Central memory CD8-positive, alpha-beta T cell (primary cell): Measurements from ENCODE around the gene NTRK3.

Experiments used
- ATAC-seq: fragments of 150-1000 bp; cut with Tn5 transposase; replicated peaks from 2 replicates; pipeline ENCODE4 v1.10.0; 2022; ENCODE audit warnings: mild to moderate bottlenecking, moderate FRiP score, moderate number of reproducible peaks; ENCODE audit not compliant: poor library complexity, severe bottlenecking; ENCODE audit errors: extremely low read depth
- DNase-seq, 2 donors: peaks; one replicate each; pipeline ENCODE4 v3.0.0; 2021; ENCODE audit warnings: low spot score in 2 of 2
- H3K27ac Mint-ChIP-seq: one replicate; pipeline ENCODE4 v1.8.0; 2022; ENCODE audit warnings: low read depth, mild to moderate bottlenecking, moderate library complexity, mixed read lengths
- H3K27me3 Mint-ChIP-seq: one replicate; pipeline ENCODE4 v1.8.0; 2022; ENCODE audit warnings: mixed read lengths
- H3K36me3 Mint-ChIP-seq: one replicate; pipeline ENCODE4 v1.8.0; 2022; ENCODE audit warnings: mild to moderate bottlenecking, moderate library complexity, mixed read lengths; ENCODE audit not compliant: insufficient read depth
- H3K4me1 Mint-ChIP-seq: one replicate; pipeline ENCODE4 v1.8.0; 2022; ENCODE audit warnings: mixed read lengths
- H3K4me3 Mint-ChIP-seq: one replicate; pipeline ENCODE4 v1.8.0; 2022; ENCODE audit warnings: mild to moderate bottlenecking, moderate library complexity, mixed read lengths
- H3K9me3 Mint-ChIP-seq: one replicate; pipeline ENCODE4 v1.8.0; 2022; ENCODE audit warnings: mixed read lengths

The NTRK3 gene

GRCh38 chr15:88215066-88215648 is 41.4 kb downstream of the NTRK3 start:
- Mint-ChIP-seq H3K4me1 (no peaks in the 10 kb centered on the region), H3K27ac (no peak overlapping the region), H3K9me3 (no peaks in the 10 kb centered on the region), H3K4me3 (no peak overlapping the region), H3K36me3 (no peaks in the 10 kb centered on the region), H3K27me3 (no peaks in the 10 kb centered on the region)
- ATAC-seq (no peak), DNase-seq (no peak)

GRCh38 chr15:88209111-88209510 is 47.4 kb downstream of the NTRK3 start:
- H3K4me1 Mint-ChIP-seq = no peaks in the 10 kb centered on the region
- H3K27me3 Mint-ChIP-seq = peaks cover 13% of the 10 kb centered on the region
- no peak overlapping the region for H3K4me3 Mint-ChIP-seq
- ATAC-seq (no peak), DNase-seq (no peak)
- H3K27ac Mint-ChIP-seq = no peak overlapping the region
- H3K9me3 Mint-ChIP-seq = no peaks in the 10 kb centered on the region
- H3K36me3 Mint-ChIP-seq = no peaks in the 10 kb centered on the region

GRCh38 chr15:88208396-88208795 is 48.1 kb downstream of the NTRK3 start:
- ATAC-seq = no peak

GRCh38 chr15:88207565-88207964 is 49.0 kb downstream of the NTRK3 start:
- H3K4me1 Mint-ChIP-seq = no peaks in the 10 kb centered on the region
- no peaks in the 10 kb centered on the region for H3K36me3 Mint-ChIP-seq
- H3K9me3 Mint-ChIP-seq = no peaks in the 10 kb centered on the region
- DNase-seq (no peak), ATAC-seq (no peak)
- peaks cover 28% of the 10 kb centered on the region for H3K27me3 Mint-ChIP-seq
- no peak overlapping the region for H3K4me3 Mint-ChIP-seq
- H3K27ac Mint-ChIP-seq = no peak overlapping the region

More at GRCh38 chr15:88208396-88208795, 48.1 kb downstream of the NTRK3 start:
- no peak overlapping the region for H3K27ac Mint-ChIP-seq
- no peak overlapping the region for H3K4me3 Mint-ChIP-seq
- H3K36me3 Mint-ChIP-seq = no peaks in the 10 kb centered on the region
- no peak for DNase-seq
- H3K27me3 Mint-ChIP-seq = peaks cover 20% of the 10 kb centered on the region
- H3K4me1 Mint-ChIP-seq = no peaks in the 10 kb centered on the region
- H3K9me3 Mint-ChIP-seq = no peaks in the 10 kb centered on the region

- no peaks in the 10 kb centered on the region for H3K4me1 Mint-ChIP-seq
- peaks cover 42% of the 10 kb centered on the region for H3K27me3 Mint-ChIP-seq
- H3K4me3 Mint-ChIP-seq = no peak overlapping the region
- DNase-seq (no peak), ATAC-seq (no peak)
- no peaks in the 10 kb centered on the region for H3K9me3 Mint-ChIP-seq
- H3K27ac Mint-ChIP-seq = no peak overlapping the region
- H3K36me3 Mint-ChIP-seq = peaks cover 2% of the 10 kb centered on the region
These were observed 52.0 kb downstream of the NTRK3 start for GRCh38 chr15:88204584-88204983.

- DNase-seq (no peak), ATAC-seq (no peak)
- peaks cover 2% of the 10 kb centered on the region for H3K36me3 Mint-ChIP-seq
- no peaks in the 10 kb centered on the region for H3K9me3 Mint-ChIP-seq
- H3K4me1 Mint-ChIP-seq = no peaks in the 10 kb centered on the region
- H3K4me3 Mint-ChIP-seq = no peak overlapping the region
- peaks cover 42% of the 10 kb centered on the region for H3K27me3 Mint-ChIP-seq
- no peak overlapping the region for H3K27ac Mint-ChIP-seq
These were observed 54.3 kb downstream of the NTRK3 start for GRCh38 chr15:88202231-88202630.

GRCh38 chr15:88201207-88201606 is 55.3 kb downstream of the NTRK3 start:
- H3K36me3 Mint-ChIP-seq = peaks cover 2% of the 10 kb centered on the region
- H3K27ac Mint-ChIP-seq = no peak overlapping the region
- no peaks in the 10 kb centered on the region for H3K4me1 Mint-ChIP-seq
- no peaks in the 10 kb centered on the region for H3K9me3 Mint-ChIP-seq
- H3K27me3 Mint-ChIP-seq = peaks cover 42% of the 10 kb centered on the region
- no peak overlapping the region for H3K4me3 Mint-ChIP-seq
- ATAC-seq (no peak), DNase-seq (no peak)

GRCh38 chr15:88196961-88197360 is 59.6 kb downstream of the NTRK3 start:
- peaks cover 38% of the 10 kb centered on the region for H3K27me3 Mint-ChIP-seq
- H3K9me3 Mint-ChIP-seq = no peaks in the 10 kb centered on the region
- no peaks in the 10 kb centered on the region for H3K4me1 Mint-ChIP-seq
- peaks cover 2% of the 10 kb centered on the region for H3K36me3 Mint-ChIP-seq
- no peak overlapping the region for H3K27ac Mint-ChIP-seq
- no peak overlapping the region for H3K4me3 Mint-ChIP-seq
- DNase-seq (no peak), ATAC-seq (no peak)

- H3K27me3 Mint-ChIP-seq = peaks cover 29% of the 10 kb centered on the region
- no peak for DNase-seq
- H3K27ac Mint-ChIP-seq = no peak overlapping the region
- no peaks in the 10 kb centered on the region for H3K36me3 Mint-ChIP-seq
- H3K4me3 Mint-ChIP-seq = no peak overlapping the region
- H3K9me3 Mint-ChIP-seq = no peaks in the 10 kb centered on the region
- no peak for ATAC-seq
- H3K4me1 Mint-ChIP-seq = no peaks in the 10 kb centered on the region
These were observed 62.4 kb downstream of the NTRK3 start for GRCh38 chr15:88194162-88194561.

- no peak for ATAC-seq
- Mint-ChIP-seq H3K27ac (no peak overlapping the region), H3K4me3 (no peak overlapping the region), H3K9me3 (no peaks in the 10 kb centered on the region), H3K27me3 (peaks cover 29% of the 10 kb centered on the region), H3K36me3 (no peaks in the 10 kb centered on the region), H3K4me1 (no peaks in the 10 kb centered on the region)
- no peak for DNase-seq
These were observed 63.1 kb downstream of the NTRK3 start for GRCh38 chr15:88193415-88193814.

GRCh38 chr15:88191812-88192165 is 64.8 kb downstream of the NTRK3 start:
- Mint-ChIP-seq H3K27me3 (peaks cover 29% of the 10 kb centered on the region), H3K9me3 (no peaks in the 10 kb centered on the region)
- ATAC-seq = no peak

GRCh38 chr15:88190232-88190631 is 66.3 kb downstream of the NTRK3 start:
- no peak overlapping the region for H3K27ac Mint-ChIP-seq
- DNase-seq (no peak), ATAC-seq (no peak)
- peaks cover 29% of the 10 kb centered on the region for H3K27me3 Mint-ChIP-seq
- H3K4me1 Mint-ChIP-seq = no peaks in the 10 kb centered on the region
- no peaks in the 10 kb centered on the region for H3K36me3 Mint-ChIP-seq
- no peak overlapping the region for H3K4me3 Mint-ChIP-seq
- no peaks in the 10 kb centered on the region for H3K9me3 Mint-ChIP-seq

More at GRCh38 chr15:88191812-88192165, 64.8 kb downstream of the NTRK3 start:
- H3K36me3 Mint-ChIP-seq = no peaks in the 10 kb centered on the region
- no peak overlapping the region for H3K27ac Mint-ChIP-seq
- H3K4me3 Mint-ChIP-seq = no peak overlapping the region
- H3K4me1 Mint-ChIP-seq = no peaks in the 10 kb centered on the region
- no peak for DNase-seq

GRCh38 chr15:88188300-88188699 is 68.2 kb downstream of the NTRK3 start:
- Mint-ChIP-seq H3K36me3 (no peaks in the 10 kb centered on the region), H3K27ac (no peak overlapping the region), H3K4me3 (no peak overlapping the region), H3K4me1 (no peaks in the 10 kb centered on the region), H3K9me3 (no peaks in the 10 kb centered on the region), H3K27me3 (peaks cover 27% of the 10 kb centered on the region)
- DNase-seq = no peak
- no peak for ATAC-seq

- no peaks in the 10 kb centered on the region for H3K9me3 Mint-ChIP-seq
- DNase-seq (no peak), ATAC-seq (no peak)
- H3K36me3 Mint-ChIP-seq = no peaks in the 10 kb centered on the region
- no peaks in the 10 kb centered on the region for H3K4me1 Mint-ChIP-seq
- H3K27ac Mint-ChIP-seq = no peak overlapping the region
- H3K27me3 Mint-ChIP-seq = peaks cover 30% of the 10 kb centered on the region
- no peak overlapping the region for H3K4me3 Mint-ChIP-seq
These were observed 69.3 kb downstream of the NTRK3 start for GRCh38 chr15:88187195-88187594.
